GM19023 (cell line): ENCODE data around the gene LMTK3.
"Not testable (repeated sequence)": the region's sequence is repeated elsewhere in the genome, so short reads cannot be mapped to it uniquely, and the experiment has no call there.

Source experiments
- ATAC-seq: cut with Tn5 transposase; IDR thresholded peaks from one replicate; pipeline ENCODE4 v1.9.1; 2021; ENCODE audit warnings: mild to moderate bottlenecking, moderate library complexity; ENCODE audit not compliant: unreplicated experiment

Gene LMTK3

GRCh38 chr19:48489608-48490216, 21.9 kb downstream of the LMTK3 start:
- no peak for ATAC-seq

- not testable (repeated sequence) for ATAC-seq
These were observed 23.2 kb downstream of the LMTK3 start for GRCh38 chr19:48488478-48488877.

DNA sequence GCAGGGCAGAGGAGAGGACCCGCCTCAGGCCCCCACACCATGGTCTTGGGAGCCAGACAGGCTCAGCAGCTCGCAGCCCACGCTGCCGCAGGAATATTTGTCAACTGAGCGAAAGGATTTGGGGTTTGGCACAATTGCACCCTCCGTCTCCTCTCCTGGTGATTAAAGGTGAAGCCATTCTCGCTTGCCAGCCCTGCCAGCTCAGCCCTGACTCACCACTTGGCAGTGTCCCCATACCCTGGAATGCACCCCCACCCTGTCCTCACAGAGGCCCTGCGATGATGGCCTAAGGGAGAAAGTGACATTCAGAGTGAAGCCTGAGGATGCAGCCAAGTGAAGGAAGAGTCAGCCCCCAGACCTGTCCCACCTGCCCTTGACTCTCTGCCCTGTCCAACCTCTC, 23.7 kb downstream of the LMTK3 start:
- no peak for ATAC-seq

GRCh38 chr19:48487544-48487943, 24.1 kb downstream of the LMTK3 start:
- ATAC-seq, result no peak

DNA sequence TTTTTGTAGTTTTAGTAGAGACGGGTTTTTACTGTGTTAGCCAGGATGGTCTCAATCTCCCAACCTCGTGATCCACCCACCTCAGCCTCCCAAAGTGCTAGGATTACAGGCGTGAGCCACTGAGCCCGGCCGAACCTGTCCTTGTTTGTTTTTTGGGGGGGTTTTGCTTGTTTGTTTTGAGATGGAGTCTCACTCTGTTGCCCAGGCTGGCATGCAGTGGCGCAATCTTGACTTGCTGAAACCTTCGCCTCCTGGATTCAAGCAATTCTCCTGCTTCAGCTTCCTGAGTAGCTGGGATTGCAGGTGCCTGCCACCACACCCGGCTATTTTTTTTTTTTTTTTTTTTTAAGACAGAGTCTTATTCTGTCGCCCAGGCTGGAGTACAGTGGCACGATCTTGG, 24.9 kb downstream of the LMTK3 start:
- ATAC-seq, result not testable (repeated sequence)

DNA sequence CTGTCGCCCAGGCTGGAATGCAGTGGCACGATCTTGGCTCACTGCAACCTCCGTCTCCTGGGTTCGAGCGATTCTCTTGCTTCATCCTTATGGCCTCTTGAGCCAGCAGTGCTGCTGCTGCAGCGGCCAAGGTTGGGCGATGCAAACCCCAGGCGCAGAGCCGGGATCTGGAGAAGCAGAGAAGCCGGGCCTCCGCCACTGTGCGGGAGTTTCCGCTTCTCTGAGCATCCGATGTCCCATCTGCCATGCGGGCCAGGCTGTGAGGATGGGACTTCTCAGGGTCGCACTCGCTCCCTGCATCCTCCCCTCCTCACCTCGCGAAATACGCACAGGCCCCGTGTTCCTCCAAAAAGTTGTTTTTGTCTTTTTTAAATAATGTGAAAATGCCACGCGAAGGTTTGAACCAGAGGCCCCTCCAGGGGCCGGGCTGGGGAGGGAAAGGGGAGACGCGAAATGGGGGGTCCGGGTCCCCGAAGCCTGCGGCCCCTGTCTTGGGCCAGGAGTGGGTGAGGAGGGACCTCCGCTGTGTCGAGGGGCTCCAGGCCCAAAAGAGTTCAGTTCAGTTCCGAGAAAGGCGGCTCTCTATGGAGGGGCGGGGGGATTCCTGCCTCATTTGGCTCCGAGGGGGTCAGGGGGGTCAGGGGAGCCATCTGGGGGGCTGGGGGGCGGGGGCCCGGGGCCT, 26.6 kb downstream of the LMTK3 start:
- no peak for ATAC-seq

DNA sequence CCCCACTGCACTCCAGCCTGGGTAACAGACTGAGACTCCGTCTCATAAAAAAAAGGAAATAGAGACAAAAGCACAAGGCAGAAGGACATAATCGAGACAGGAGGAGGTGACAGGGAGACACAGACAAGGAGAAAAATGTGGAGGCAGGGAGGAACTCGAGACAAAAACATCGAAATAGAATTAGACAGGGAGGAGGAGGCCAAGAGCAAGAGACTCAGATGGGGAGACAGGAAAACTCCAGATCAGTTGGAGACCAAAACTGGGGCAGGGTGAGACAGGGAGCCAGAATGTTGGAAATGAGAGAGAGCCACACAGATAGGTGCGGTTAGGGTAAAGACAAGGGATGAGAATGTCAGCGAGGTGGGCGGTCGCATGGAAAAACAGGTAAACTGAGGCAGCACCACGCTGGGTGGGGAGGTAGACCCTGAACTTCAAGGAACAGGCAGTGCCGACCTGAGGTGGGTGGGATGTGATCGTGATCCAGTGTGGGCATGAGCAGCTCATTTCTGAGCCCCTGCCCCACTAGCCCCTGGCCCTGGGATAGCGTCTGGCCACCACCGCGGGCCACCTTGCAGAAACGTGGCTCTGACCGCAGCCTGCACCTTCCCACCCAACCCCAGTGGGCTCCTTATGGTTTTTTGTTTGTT, 27.3 kb downstream of the LMTK3 start:
- ATAC-seq, result no peak

DNA sequence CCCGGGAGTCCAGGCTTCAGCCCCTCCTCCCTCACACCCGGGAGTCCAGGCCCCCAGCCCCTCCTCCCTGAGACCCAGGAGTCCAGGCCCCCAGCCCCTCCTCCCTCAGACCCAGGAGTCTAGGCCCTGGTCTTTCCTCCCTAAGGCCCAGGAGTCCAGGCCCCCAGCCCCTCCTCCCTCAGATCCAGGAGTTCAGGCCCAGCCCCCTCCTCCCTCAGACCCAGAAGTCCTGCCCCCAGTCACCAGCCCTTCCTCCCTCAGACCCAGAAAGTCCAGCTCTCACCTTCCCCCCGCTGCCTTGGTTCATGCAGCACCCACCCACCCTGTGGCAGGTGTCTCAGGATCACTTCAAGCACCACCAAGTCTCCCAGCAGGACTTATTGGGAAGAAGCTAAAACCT, 28.3 kb downstream of the LMTK3 start:
- no peak for ATAC-seq

GRCh38 chr19:48481846-48482639, 29.6 kb downstream of the LMTK3 start:
- ATAC-seq, result no peak

- no peak for ATAC-seq
These were observed 30.8 kb downstream of the LMTK3 start for GRCh38 chr19:48480558-48481500.

DNA sequence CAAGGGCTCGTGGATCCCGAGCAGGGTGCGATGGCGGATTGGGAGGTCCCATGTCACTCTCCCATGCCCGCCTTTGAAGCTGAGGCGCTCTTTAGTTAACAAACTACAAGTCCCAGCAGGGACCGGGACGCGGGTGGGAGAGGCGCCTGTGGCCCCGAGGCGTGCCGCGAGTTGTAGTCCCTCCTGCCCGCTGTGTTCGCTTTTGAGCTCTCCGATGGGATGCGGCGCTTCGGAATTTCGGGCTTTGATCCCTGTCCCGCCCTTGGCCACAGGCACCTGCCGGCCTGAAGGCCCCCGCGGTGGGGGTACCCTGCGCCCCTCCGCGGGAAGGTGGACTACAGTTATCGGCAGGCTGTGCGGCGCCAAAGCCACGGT, 31.5 kb downstream of the LMTK3 start:
- no peak for ATAC-seq

DNA sequence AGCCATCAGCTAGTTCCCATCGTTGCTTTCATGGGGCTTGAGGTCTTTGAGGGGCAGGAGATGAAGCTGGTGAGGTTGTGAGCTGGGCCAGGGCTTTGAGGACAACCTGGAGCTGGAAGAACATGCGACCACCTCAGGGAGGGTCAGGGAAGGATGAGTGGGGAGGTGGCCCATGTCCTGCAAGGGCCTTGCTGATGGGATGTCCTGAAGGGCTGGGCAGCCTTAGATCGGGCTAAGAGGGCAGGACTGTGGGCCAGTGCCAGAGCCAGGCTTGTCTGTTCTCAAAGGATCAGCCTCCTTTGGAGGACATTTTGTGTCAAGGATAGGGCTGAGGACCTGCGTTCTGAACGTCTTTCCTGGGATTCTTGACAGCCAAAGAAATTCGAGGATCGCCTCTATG, 31.9 kb downstream of the LMTK3 start:
- ATAC-seq, result no peak

- no peak for ATAC-seq
These were observed 33.0 kb downstream of the LMTK3 start for GRCh38 chr19:48478339-48479256.

DNA sequence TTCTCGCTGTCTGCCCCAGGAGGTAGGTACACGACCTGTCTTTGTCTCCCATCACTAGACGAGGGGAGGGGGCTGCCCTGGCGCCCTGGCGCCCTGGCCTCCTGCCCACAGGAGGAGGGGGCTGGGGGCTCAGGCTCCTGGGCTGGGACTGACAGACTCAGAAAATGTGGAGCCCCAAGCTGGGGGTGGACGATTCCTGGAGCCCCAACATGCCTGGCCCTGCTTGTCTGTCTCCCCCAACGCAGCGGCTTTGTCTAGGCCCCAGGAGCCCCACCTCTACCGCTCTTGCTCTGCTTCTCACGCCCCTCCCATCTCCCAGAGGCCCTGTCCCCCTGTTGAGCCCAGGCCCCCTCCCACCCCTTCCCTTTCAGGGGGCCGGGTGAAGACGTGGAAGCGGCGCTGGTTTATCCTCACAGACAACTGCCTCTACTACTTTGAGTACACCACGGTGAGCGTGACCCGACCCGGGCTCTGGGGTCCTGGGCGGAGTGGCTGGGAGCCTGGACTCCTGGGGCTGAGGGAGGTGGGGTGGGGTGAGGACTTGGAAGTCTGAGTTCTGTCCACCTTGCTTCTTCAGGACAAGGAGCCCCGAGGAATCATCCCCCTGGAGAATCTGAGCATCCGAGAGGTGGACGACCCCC, 33.8 kb downstream of the LMTK3 start:
- no peak for ATAC-seq

DNA sequence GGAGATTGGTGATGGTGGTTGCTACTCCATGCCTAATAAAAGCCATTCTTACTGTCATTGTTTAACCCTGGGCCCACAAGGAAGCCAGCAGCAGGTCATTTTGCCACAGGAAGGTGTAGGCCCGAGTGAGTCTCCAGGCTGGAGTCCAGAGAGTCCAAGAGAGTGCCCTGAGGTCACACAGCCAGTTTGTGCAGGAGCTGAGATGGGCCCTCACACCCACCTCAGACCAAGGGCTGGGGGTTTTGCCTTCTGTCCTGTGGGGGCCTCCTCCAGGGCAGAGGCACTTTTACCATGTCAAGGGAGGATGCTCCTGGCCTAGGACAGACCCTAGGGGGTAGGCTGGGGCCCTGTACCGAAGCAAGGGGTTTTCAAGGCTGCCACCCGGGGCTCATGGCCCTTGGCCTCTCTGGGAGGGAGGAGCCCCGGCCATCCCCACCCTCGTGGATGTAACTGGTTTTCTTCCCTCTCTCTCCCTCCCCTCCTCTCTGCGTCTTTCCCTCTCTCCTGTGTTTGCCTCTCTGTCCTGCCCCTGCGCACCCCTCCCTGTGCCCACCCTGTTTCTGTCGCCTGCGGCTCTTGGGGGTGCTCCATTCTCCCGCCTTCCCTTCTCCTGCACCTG, 34.5 kb downstream of the LMTK3 start:
- ATAC-seq, result no peak

GRCh38 chr19:48476176-48476575, 35.5 kb downstream of the LMTK3 start:
- no peak for ATAC-seq

DNA sequence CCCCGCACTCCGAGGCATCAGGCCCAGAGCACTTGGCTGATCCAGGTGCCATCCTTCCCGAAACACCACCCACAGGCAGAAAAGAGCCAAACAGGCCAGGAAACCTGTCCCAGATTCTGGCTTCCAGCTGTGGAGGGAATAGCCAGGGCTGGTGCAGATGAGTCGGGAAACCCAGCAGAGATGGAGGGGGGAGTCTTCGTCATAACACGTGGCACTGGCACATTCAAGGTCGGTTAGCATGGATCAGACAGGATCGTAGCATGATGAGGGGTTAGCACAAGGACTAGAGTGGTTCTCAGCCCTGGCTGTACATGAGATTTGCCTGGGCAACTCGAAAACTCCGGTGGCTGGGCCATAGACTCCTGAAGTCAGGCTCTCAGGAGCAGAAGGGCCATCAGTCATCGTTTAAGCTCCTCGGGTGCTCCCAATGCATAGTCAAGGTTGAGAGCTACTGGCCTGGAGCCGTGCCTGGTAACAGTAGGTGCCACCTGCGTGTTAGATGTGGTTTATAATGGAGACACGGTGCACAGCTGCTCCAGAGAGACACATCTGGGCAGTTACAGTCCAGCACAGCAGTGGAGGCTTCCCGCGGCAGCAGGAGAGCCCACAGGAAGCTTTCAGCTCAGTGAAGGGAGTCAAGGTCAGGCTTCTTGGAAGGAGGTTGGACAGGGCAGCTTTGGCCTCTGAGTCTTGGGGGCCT, 36.1 kb downstream of the LMTK3 start:
- ATAC-seq, result no peak

DNA sequence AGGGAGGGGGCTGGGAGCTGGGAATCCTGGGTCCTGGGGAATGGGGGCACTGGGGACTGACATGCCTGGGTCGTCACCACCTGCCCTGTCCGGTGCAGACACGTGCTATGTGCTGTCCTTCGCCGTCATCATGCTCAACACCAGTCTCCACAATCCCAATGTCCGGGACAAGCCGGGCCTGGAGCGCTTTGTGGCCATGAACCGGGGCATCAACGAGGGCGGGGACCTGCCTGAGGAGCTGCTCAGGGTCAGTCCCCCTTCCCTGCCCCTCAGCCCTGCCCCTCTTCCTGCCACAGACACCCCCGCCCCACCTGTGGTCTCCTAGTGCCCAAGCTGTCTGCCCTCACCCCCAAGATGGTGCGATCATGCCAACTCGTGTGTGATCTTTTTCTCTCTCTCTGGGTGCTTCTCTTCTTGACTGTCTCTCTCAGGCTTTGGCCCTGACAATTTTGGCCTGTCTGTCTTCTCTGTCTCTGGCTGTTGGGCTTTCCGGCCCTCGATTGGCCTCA, 37.5 kb downstream of the LMTK3 start:
- ATAC-seq, result no peak
